OCI-LY1 (cell line): ENCODE data around the gene ASGR1.

Experiments
- EZH2 ChIP-seq: fragments of 200-600 bp; sonication (generic), shearing (Covaris generic); IDR thresholded peaks from 2 replicates; pipeline ENCODE4 v1.8.0; 2017; ENCODE audit warnings: borderline replicate concordance, mixed run types, mild to moderate bottlenecking, antibody characterized with exemption, low read length, moderate library complexity, mixed read lengths
- TF ChIP-seq, protein P1 (sequence below): fragments of 200-600 bp; sonication (generic), shearing (Covaris generic); IDR thresholded peaks from 2 replicates; pipeline ENCODE4 v1.5.1; 2017; ENCODE audit warnings: mild to moderate bottlenecking, antibody characterized with exemption, low read length, moderate library complexity, mixed read lengths

DNA sequence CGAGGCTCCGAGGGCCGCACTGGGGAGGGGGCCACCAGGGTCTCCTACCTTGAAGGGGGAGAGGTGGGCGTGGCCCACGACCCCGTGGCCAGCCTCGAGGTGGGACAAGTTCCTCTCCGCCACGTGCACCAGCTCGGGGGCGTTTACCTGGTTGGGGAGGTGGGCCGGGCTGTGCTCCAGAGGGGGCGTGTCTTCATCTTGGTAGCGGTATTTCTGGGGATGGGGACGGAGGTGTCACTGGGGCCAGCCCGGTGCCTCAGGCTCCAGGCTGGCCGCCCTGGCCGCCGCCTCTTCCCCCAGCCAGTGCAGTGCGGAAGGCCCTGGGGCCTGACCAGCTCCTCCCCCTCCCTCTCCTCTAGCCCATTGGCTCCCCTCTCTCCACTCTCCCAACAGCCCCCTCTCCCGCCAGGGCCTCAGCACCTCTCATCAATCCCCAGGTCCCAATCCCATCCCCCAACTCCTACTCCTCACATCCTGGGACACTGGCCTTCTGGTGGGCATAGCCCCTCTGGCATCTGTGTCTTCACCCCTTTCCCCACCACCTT lies 28.9 kb upstream of the ASGR1 start:
- no peak for TF ChIP-seq EZH2
- TF ChIP-seq, protein P1, sequence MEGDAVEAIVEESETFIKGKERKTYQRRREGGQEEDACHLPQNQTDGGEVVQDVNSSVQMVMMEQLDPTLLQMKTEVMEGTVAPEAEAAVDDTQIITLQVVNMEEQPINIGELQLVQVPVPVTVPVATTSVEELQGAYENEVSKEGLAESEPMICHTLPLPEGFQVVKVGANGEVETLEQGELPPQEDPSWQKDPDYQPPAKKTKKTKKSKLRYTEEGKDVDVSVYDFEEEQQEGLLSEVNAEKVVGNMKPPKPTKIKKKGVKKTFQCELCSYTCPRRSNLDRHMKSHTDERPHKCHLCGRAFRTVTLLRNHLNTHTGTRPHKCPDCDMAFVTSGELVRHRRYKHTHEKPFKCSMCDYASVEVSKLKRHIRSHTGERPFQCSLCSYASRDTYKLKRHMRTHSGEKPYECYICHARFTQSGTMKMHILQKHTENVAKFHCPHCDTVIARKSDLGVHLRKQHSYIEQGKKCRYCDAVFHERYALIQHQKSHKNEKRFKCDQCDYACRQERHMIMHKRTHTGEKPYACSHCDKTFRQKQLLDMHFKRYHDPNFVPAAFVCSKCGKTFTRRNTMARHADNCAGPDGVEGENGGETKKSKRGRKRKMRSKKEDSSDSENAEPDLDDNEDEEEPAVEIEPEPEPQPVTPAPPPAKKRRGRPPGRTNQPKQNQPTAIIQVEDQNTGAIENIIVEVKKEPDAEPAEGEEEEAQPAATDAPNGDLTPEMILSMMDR: no peak
